MM.1S (cell line): ENCODE results near the gene NEIL1.
"Not testable (repeated sequence)": the region's sequence is repeated elsewhere in the genome, so short reads cannot be mapped to it uniquely, and the experiment has no call there.

Source experiments
- EZH2 ChIP-seq: fragments of 300-600 bp; sonication (generic); optimal IDR thresholded peaks from 2 replicates; pipeline ENCODE3; 2017; ENCODE audit warnings: low read depth, mild to moderate bottlenecking, antibody characterized with exemption, low read length, mixed read lengths
- EZH2phosphoT487 ChIP-seq: fragments of 300-600 bp; sonication (generic); IDR thresholded peaks from 2 replicates; pipeline ENCODE4 v1.6.1; 2018; ENCODE audit warnings: antibody characterized with exemption, low read length
- TF ChIP-seq, protein P1 (sequence below): fragments of 300-600 bp; sonication (generic); IDR thresholded peaks from 2 replicates; pipeline ENCODE4 v1.5.1; 2016; ENCODE audit warnings: antibody characterized with exemption, low read length, mixed read lengths

DNA sequence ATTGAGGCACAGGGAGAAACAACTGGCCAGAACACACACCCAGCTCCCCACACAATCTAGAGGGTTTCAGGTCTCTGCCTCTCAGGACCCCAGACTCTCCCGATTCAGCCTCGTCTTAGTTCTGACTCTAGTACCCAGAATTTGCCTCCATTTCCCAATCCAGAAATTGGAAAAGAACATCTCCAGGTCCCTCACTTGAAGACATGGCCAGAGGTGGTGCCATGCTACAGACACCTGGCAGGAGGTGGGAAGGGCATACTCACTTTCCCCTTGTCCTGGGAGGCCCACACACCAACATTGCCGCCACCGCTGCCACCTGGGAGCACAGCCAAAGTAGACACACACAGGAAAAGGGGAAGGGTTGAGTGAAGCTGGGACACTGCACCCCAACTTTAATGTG lies 44.1 kb upstream of the NEIL1 start:
- TF ChIP-seq EZH2, EZH2phosphoT487: not testable (repeated sequence)
- TF ChIP-seq, protein P1, sequence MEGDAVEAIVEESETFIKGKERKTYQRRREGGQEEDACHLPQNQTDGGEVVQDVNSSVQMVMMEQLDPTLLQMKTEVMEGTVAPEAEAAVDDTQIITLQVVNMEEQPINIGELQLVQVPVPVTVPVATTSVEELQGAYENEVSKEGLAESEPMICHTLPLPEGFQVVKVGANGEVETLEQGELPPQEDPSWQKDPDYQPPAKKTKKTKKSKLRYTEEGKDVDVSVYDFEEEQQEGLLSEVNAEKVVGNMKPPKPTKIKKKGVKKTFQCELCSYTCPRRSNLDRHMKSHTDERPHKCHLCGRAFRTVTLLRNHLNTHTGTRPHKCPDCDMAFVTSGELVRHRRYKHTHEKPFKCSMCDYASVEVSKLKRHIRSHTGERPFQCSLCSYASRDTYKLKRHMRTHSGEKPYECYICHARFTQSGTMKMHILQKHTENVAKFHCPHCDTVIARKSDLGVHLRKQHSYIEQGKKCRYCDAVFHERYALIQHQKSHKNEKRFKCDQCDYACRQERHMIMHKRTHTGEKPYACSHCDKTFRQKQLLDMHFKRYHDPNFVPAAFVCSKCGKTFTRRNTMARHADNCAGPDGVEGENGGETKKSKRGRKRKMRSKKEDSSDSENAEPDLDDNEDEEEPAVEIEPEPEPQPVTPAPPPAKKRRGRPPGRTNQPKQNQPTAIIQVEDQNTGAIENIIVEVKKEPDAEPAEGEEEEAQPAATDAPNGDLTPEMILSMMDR = not testable (repeated sequence)
